ENCODE data around the gene STAT5B. TPM values are rescaled to one million over a fixed set of nuclear protein-coding genes. Genes with fewer than 3 reads are reported as not detected.

STAT5B gene
- total and polyA plus RNA-seq, 2 of the 13 experiments (the other 11 are each of a cell fraction or from before 2014, with no cell fraction given), result 21.0 to 42.8 TPM

- no peak for TF ChIP-seq HNF4G (IDR thresholded peaks at IDR 0.05; ENCODE audit: borderline replicate concordance, low read depth, low read length)
- TF ChIP-seq HNF4G (CRISPR knock-in tag; IDR thresholded peaks at IDR 0.05; ENCODE audit: borderline replicate concordance, low read depth), result no peak
- TF ChIP-seq ZFP1 (CRISPR knock-in tag; IDR thresholded peaks at IDR 0.05), result no peak
- TF ChIP-seq ZNF891 (CRISPR knock-in tag; IDR thresholded peaks at IDR 0.05), result peak; percentile 80
- 0 out of 2 replicates have a peak, but pooled peaks have one; percentile 42 for TF ChIP-seq CENPBD1 (CRISPR knock-in tag; IDR thresholded peaks at IDR 0.05; ENCODE audit: borderline replicate concordance, low read depth)
- TF ChIP-seq MAF1 (CRISPR knock-in tag; IDR thresholded peaks at IDR 0.05; ENCODE audit: borderline replicate concordance), result no peak
- TF ChIP-seq ZNF33A (CRISPR knock-in tag; IDR thresholded peaks at IDR 0.05; ENCODE audit: borderline replicate concordance), result no peak
- TF ChIP-seq NFKB2 (CRISPR knock-in tag; IDR thresholded peaks at IDR 0.05; ENCODE audit: borderline replicate concordance), result no peak
- no peak for TF ChIP-seq MAFK (conservative IDR thresholded peaks at IDR 0.05 in 1 of 2, IDR thresholded peaks at IDR 0.05 in 1 of 2; ENCODE audit: low read length in 2 of 2)
- no peak for TF ChIP-seq CSRNP1 (CRISPR knock-in tag; IDR thresholded peaks at IDR 0.05)
- no peak for TF ChIP-seq ZNF776 (CRISPR knock-in tag; IDR thresholded peaks at IDR 0.05)
- no peak for TF ChIP-seq DRAP1 (CRISPR knock-in tag; IDR thresholded peaks at IDR 0.05)
- no peak for TF ChIP-seq USF2 (IDR thresholded peaks at IDR 0.05; ENCODE audit: low read depth, low read length)
- TF ChIP-seq USF2 (CRISPR knock-in tag; IDR thresholded peaks at IDR 0.05; ENCODE audit: borderline replicate concordance), result no peak
Observed at GRCh38 chr17:42193216-42193968, 82.8 kb downstream of the STAT5B start (continued).
